ENCODE measurements around the gene CDCA7. TPM values are rescaled to one million over a fixed set of nuclear protein-coding genes. Genes with fewer than 3 reads are reported as not detected.

Gene CDCA7
- total and polyA plus RNA-seq, 2 of the 13 experiments (the other 11 are each of a cell fraction or from before 2014, with no cell fraction given): 46.2 to 57.8 TPM

DNA sequence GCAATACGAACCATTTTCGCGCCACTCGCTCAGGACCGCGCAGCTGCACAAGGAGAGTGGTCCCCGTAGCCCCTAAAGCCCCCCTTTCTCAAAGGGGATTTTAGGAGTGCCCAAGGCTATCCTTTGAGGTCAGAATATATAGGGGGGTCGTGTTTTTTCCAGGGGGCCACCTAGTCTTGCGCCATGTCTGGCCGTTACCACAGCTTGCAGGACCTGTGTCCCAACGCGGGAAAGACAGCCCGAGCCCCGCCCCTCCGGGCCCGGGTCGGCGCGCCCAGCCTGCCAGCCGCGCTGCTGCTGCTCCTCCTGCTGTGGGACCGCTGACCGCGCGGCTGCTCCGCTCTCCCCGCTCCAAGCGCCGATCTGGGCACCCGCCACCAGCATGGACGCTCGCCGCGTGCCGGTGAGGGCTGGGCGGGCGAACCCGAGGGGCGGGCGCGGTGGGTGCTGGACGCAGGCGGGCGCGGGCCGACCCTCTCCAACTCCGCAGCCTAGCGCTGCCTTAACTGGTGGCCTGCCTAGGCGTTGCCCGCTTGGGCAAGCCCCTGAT lies at the start of gene CDCA7 (continued):
- TF ChIP-seq PPARG (CRISPR knock-in tag; conservative IDR thresholded peaks at IDR 0.05) (peak; percentile 67; the same call in 1 of the 2 replicates), DPF2 (CRISPR knock-in tag; IDR thresholded peaks at IDR 0.05; ENCODE audit: borderline replicate concordance, low read depth) (no peak), IRF9 (CRISPR knock-in tag; IDR thresholded peaks at IDR 0.05; ENCODE audit: borderline replicate concordance) (peak; percentile 95), TBX3 (IDR thresholded peaks at IDR 0.05; ENCODE audit: borderline replicate concordance) (peak; percentile 59; the same call in 1 of the 2 replicates), FOSL2 (CRISPR knock-in tag; IDR thresholded peaks at IDR 0.05) (0 out of 2 replicates have a peak, but pooled peaks have one; percentile 47), MLX (CRISPR knock-in tag; IDR thresholded peaks at IDR 0.05) (peak; percentile 71), TAF15 (IDR thresholded peaks at IDR 0.05; ENCODE audit: low read depth, low read length, poor library complexity, severe bottlenecking) (no peak), SMYD3 (CRISPR knock-in tag; IDR thresholded peaks at IDR 0.05) (peak; percentile 99), JDP2 (CRISPR knock-in tag; IDR thresholded peaks at IDR 0.05; ENCODE audit: borderline replicate concordance) (peak; percentile 83; the same call in 1 of the 2 replicates), FOXK2 (IDR thresholded peaks at IDR 0.05) (peak; percentile 44; the same call in 1 of the 2 replicates), ZNF260 (CRISPR knock-in tag; IDR thresholded peaks at IDR 0.05; ENCODE audit: borderline replicate concordance, low read depth) (no peak), HIVEP1 (CRISPR knock-in tag; IDR thresholded peaks at IDR 0.05) (no peak), BCL6 (CRISPR knock-in tag; IDR thresholded peaks at IDR 0.05) (no peak), ZNF354B (CRISPR knock-in tag; IDR thresholded peaks at IDR 0.05) (peak; percentile 99), RFXAP (CRISPR knock-in tag; IDR thresholded peaks at IDR 0.05; ENCODE audit: borderline replicate concordance) (peak; percentile 96), FOXO1 (CRISPR knock-in tag; IDR thresholded peaks at IDR 0.05) (no peak), ZNF564 (CRISPR knock-in tag; IDR thresholded peaks at IDR 0.05) (peak; percentile 90), ZNF501 (CRISPR knock-in tag; IDR thresholded peaks at IDR 0.05) (peak; percentile 83; the same call in 1 of the 2 replicates), NFE2L1 (CRISPR knock-in tag; IDR thresholded peaks at IDR 0.05; ENCODE audit: borderline replicate concordance) (no peak), KDM2A (CRISPR knock-in tag; IDR thresholded peaks at IDR 0.05; ENCODE audit: borderline replicate concordance, low read depth) (no peak), ZNF724P (CRISPR knock-in tag; IDR thresholded peaks at IDR 0.05; ENCODE audit: borderline replicate concordance) (peak; percentile 68; the same call in 1 of the 2 replicates), NR2F1 (CRISPR knock-in tag; IDR thresholded peaks at IDR 0.05) (no peak), RFX3 (CRISPR knock-in tag; IDR thresholded peaks at IDR 0.05) (no peak), ZBTB4 (CRISPR knock-in tag; IDR thresholded peaks at IDR 0.05; ENCODE audit: borderline replicate concordance) (no peak)
- TF ChIP-seq, protein P1, sequence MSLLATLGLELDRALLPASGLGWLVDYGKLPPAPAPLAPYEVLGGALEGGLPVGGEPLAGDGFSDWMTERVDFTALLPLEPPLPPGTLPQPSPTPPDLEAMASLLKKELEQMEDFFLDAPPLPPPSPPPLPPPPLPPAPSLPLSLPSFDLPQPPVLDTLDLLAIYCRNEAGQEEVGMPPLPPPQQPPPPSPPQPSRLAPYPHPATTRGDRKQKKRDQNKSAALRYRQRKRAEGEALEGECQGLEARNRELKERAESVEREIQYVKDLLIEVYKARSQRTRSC (CRISPR knock-in tag; IDR thresholded peaks at IDR 0.05; ENCODE audit: low read depth): peak; percentile 74

Measured in HepG2 (cell line).